Hippocampal formation (tissue), 2 donors: ENCODE results near the gene EHMT1.

ENCODE experiments used
- DNase-seq, 2 donors: peaks; one replicate each; lab custom pipeline; 2025; lab: John Stamatoyannopoulos, UW

EHMT1 gene

DNA sequence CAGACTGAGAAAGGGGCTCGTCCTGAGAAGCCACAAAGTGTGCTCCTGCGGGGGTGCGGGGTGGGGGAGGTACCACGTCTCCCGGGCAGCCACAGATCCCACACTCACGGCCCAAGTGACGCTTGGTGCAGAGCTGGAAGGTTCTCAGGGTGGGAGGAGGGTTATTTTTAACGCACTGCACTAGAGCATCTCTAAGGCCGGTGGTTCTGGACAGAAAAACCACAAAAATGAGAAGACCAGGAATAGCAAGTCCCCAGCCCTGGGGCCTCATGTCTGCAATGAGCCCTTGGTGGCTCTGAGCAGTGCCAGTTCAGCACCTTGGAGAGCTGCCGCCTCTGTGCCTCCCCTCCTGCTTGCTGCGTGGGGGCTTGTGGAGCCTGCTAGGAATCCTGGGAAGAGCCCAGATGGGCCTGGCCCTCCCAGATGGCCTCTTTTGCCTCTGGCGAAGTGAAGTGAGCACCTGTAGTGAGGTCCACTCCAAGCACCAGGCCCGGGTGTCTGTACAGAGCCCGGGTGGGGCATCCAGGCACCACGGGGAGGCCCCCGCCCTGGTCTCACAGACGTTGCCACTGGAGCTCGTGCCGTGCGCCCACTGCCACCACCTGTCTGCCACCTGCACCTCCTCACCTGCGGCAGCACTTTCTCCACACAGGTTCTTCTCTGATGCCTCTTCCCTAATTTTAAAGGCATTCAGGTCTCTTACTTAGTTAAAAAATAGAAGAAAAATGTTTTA lies 209.9 kb downstream of the EHMT1 start:
- DNase-seq = no peak

DNA sequence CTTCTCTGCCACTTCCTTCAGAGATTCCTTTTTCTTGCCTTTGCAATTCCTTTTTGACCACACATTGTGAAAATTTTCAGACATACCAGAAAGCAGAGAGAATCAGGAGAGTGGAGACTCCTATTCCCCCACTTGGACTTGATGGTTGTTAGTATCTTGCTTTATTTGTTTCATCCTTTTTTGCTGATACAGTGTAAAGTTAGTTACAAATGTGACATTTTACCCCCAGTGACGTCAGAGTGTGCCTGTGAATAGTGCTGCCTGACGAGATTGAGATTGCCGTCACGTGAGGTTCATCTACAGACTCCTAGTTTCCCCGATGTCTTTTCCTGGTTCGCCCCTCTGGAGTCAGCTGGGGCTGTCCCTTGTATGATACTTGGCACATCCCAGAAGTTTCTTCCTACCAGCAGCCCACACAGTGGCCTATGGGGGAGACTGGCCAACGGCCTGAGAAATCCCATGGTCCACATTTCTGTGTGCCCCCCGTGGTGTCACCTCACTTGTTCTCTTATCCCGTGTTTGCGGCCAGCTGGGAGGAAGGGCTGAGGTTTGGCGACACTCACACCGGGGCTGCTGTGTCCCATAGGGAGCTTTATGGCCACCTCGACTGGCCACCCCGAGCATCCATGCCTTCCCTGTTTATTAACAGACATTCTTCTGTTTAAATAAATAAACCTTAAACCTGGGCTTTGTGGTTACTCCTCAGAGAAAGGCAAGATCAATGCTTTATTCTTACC lies 210.6 kb downstream of the EHMT1 start:
- DNase-seq = no peak

DNA sequence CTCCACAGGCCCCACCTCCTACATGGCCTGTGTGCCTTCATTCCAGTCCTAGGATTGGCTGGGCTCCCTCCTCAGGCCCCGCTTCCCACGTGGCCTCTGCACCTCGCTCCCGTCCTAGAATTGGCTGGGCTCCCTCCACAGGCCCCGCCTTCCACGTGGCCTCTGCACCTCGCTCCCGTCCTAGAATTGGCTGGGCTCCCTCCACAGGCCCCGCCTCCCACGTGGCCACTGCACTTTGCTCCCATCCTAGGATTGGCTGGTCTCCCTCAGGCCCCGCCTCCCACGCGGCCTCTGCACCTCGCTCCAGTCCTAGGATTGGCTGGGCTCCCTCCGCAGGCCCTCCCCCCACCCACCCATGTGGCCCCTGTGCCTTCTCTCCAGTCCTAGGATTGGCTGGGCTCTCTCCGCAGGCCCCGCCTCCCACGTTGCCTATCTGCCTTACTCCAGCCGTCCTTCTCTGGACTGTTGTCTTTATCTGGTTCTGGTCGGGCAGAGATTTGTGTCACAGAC lies 213.4 kb downstream of the EHMT1 start:
- DNase-seq = no peak

DNA sequence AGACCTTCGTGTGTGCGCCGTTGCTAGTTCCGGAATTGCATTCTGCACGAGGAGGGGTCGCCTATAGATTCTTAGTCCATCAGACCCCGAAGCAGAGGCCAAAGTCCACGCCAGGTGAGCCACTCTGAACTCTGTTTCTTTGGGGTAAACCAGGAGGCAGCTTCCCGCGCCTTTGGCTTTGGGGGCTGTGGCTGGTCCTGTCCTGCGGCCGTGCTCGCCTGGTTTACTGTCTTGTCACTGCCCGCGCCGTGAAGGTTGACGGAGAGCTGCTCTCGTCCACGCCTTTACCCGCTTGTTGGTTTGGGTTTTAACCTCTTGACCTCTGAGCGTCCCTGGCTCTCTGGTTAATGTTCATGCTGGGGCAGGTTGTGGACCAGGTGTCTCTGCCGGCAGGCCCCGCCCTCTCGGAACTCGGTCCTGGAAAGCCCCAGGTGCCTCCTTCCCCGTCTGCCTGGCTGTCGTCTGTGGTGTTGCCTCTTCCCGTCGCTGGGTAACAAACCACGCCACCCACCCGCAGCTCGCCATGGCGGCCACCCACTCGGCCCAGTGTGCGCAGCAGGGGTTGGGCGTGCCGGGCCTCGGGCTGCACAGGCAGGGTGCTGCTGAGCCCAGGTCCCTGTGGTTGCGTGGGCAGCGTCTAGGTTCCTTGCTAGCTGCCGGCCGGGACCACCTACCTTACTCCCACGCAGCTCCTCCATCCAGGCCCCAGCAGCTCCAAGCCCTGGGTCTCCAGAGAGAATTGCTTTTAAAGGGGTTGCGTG lies 214.2 kb downstream of the EHMT1 start:
- DNase-seq = no peak

DNA sequence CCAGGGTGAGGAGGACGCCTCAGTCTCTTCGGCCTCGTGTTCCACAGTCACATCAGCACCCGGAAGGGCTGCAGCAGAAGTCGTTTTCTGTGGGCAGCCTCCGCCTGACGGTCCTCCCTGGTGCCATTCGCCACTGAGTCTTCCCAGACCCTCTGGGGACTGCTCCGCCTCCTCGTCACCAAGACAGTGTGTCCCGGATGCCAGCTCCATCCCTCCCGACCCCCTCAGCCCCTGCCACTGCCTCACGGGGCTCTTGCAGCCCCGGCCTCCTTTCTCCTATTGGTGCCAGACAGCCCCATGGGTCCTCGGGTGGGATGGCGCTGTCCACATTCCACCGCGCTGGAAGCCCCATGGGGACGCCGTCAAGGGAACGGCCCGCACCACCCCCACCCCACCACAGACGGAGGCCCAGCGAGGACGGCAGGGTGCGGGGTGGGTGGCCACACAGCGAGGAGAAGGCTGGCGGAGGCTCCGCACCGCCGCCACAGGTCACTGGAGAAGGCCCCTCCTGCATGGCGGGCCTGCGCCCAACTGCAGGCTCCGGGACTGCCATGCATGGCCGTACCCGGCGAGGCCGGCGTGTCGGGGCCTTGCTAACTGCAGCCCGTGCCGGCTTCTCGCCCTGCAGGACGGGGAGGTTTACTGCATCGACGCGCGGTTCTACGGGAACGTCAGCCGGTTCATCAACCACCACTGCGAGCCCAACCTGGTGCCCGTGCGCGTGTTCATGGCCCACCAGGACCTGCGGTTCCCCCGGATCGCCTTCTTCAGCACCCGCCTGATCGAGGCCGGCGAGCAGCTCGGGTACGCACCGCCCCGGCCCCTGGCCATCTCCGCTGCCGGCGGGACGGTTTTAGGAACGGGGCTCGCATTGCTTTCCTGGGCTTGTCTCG lies 215.2 kb downstream of the EHMT1 start:
- DNase-seq = no peak

DNA sequence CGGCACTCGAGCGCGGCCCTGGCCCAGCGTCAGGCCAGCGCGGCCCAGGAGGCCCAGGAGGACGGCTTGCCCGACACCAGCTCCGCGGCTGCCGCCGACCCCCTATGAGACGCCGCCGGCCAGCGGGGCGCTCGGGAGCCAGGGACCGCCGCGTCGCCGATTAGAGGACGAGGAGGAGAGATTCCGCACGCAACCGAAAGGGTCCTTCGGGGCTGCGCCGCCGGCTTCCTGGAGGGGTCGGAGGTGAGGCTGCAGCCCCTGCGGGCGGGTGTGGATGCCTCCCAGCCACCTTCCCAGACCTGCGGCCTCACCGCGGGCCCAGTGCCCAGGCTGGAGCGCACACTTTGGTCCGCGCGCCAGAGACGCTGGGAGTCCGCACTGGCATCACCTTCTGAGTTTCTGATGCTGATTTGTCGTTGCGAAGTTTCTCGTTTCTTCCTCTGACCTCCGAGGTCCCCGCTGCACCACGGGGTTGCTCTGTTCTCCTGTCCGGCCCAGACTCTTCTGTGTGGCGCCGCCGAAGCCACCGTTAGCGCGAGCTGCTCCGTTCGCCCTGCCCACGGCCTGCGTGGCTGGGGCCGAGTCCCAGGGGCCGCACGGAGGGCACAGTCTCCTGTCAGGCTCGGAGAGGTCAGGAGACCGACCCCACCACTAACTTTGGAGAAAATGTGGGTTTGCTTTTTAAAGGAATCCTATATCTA lies 216.2 kb downstream of the EHMT1 start:
- no peak for DNase-seq

DNA sequence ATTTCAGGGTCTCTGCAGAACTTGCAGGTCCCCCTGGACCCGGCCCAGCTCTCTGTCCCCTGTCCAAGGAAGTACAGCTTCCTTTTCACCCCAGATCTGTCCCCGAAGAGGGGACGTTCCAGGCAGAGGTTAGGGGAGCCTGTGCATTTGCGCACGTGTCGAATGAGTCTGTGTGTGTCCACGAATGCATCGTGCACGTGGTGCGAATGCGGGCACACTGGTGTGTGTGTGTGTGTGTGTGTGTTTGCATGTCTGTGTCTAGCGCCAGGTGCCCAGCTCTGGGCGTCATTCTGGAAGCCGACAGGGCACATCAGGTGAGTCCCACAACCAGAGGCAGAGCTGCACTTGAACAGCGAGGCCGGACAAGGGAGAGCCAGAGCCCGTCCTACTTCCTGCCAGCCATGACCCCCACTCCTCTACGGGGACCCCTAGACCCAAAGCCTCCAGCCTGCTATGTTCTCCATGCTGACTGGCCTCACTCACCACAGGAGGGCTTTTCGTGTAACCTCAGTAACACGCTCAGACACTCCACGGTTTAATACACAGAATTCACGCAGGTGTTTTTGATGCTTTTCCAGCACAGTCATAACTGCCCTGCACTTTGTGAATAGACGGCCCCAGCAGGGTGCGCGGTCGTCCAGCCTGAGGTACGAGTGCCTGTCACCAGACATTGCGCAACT lies 217.5 kb downstream of the EHMT1 start:
- no peak for DNase-seq

DNA sequence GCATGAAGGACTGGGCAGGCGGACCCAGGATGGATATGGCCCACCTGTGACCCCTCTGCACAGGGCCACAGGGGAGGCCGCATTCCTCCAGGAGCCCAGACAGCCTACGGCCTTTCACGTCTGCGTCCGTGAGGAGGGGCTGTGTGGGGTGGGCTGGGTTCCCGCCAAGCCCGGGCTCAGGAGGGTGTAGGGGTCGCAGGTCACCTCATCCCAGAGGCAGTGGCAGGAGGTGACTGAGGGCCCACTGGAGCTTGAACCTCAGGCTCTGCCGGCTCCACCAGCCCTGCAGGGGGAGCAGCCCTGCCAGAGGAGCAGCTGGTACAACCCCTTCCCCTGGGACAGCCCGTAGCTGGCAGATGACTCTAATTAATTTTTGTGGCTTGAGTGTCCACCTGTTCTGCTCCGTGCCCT lies 218.0 kb downstream of the EHMT1 start:
- DNase-seq = no peak

DNA sequence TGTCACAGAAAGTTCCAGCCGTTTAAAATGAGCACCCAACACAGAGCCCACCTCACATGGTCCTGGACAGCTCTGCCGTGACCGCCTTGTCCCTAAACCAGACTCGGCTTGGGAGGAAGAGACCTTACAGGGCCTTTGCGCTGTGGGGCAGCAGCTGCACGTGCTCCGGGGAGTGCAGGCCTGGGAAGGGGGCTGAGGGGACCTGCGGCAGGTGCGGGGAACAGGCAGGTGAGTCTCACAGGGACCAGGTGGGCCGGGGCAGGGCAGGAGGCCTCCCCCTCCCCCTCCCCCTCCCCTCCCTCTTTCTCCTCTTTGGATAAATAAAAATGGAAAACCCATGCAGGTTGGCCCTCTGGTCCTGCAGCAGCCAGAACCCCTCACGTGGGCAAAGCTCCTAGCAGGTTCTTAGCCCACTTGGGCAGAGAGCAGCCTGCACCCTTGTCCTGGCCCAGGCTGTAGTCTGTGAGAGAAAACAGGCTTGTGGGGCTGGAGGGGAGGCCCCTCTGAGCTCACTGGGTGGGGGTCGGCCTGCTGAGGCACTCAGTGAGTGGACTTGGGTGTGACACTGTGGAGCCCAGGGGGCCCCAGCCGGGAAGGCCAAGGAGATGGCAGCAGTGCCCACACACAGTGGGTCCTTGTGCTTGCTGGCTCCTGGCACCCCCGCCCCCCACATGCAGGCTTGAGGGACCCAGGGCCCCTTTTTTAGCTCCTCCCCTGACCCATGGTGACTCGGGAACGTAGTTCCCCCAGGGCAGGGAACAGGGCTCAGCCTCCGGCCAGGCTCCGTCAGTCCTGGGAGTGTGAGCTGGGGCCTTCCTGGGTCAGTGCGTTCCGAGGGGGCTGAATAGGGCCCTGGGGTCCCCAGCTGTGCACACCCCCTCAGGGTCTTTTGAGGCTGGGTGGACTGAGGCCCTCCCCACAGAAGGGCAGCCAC lies 218.8 kb downstream of the EHMT1 start:
- no peak for DNase-seq

DNA sequence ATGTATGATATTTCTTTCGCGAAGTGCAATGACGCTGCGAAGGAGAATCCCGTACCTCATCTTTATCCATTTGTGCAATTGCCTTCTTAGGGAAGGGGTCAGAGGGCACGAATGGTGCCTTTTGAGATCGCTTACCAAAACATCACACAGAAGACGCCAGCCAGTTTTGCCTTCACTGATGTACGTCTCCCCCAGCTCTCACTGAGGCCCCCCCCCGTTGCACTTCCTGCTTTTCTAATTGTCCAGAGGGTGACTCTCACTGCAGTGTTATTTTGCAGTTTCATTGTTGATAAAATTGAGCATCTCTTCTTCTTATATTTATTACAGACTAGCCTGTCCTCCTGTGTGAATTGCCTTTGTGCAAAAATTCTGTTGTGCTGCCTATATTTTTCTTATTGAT lies 219.8 kb downstream of the EHMT1 start:
- no peak for DNase-seq

DNA sequence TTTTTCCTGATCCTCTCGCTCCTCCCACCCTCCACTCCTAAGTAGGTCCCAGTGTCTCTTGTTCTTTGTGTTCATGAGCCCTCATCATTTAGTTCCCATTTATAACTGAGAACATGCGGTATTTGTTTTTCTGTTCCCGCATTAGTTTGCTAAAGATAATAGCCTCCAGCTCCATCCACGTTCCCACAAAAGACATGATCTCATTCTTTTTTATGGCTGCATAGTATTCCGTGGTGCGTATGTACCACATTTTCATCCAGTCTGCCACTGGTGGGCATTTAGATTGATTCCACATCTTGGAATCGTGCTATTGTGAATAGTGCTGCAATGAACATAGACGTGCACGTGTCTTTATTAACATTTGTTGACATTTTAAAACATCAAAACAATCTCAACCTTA lies 224.6 kb downstream of the EHMT1 start:
- DNase-seq = no peak

DNA sequence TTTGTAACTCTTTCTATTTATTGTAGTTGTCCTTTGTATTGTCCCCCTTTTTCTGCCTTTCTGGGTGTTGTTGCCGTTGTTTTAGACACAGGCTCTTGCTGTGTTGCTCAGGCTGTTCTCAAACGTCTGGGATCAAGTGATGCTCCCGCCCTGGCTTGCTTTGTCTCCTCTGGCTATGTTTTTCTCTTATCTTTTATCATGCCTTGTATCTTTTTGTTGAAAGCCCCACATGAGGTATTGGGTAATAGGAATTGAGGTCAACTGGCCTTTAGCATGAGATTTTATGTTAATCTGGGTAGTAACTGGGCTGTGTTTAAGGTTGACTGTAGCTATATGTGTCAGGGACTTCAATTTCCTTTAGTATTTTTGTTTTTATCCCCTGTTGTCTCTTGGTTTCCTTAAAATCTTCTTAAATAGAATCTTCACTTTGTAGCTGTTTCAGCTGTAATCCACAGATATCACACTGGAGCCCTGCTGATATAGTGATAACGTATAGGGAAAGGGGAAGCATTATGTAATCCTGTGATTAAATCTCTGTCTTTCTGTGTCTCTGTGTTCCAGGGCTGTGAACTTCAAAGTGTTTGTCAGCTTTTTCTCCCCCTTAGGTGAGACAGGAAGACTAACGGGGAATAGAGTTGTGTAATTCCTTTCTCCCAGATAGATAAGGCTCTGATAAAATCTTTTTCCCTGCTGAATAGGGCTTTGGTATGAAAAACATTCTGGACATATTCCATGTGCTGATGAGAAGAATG lies 232.9 kb downstream of the EHMT1 start:
- no peak for DNase-seq

DNA sequence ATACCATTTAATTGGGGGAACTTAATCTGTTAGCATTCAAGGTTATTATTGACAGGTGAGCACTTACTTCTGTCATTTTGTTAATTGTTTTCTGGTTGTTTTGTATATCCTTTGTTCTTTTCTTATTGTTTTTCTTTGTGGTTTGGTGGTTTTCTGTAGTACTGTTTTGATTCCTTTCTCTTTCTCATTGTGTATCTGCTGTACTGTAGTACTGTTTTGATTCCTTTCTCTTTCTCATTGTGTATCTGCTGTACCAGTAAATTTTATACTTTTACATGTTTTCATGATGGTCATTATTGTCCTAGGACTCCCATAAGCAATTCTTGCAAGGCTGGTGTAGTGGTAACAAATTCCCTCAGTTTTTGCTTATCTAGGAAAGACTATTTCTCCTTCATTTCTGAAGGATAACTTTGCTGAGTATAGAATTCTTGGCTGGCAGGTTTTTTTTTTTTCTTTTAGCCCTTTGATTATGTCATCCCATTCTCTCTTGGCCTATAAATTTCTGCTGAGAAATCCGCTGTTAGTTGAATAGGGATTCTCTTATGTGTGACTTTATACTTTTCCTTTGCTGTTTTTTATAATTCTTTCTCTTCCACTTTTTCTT lies 234.7 kb downstream of the EHMT1 start:
- DNase-seq = no peak

DNA sequence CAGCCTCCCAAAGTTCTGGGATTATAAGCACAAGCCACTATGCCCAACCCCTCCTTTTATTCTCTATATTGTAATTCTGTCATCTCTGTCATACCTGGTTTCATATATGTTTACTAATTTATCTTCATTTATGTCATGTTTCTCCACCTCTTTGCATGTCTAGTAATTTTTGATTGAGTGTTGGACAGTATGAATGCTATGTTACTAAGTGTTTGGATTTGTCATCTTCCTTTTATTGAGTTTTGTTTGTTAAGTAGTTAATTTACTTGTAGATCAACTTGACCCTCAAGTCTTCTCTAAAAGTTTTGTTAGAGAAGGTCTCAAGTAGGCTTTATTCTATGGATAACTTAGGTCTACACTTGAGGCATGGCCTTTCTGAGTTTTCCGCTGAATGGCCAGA lies 241.6 kb downstream of the EHMT1 start:
- no peak for DNase-seq

DNA sequence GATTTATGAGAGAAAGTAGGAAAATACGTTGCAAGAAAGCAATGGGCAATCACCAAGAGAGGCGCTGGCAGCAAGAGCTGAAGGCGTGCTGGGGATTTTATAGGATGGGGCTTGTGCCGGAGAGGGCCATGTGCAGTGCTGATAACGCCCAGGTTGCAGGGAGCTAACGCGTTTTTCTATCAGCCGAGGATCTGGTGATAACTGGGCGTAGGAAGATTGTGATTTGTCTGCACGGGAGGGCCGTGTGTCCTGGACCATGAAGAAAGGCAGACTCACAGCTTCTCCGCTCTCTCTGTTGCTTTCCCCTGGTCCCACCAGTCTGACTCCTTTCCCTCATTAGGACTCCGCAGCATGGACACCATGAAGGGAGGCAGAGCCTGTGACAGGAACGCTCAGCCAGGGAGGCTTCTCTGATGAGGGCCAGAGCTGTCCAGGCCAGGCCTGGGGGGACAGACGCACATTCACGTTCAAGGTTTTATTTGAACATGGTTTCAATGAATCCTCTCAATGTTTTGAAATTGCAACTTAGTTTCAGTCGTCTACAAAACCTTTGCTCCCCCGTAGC lies 246.9 kb downstream of the EHMT1 start:
- DNase-seq = no peak

DNA sequence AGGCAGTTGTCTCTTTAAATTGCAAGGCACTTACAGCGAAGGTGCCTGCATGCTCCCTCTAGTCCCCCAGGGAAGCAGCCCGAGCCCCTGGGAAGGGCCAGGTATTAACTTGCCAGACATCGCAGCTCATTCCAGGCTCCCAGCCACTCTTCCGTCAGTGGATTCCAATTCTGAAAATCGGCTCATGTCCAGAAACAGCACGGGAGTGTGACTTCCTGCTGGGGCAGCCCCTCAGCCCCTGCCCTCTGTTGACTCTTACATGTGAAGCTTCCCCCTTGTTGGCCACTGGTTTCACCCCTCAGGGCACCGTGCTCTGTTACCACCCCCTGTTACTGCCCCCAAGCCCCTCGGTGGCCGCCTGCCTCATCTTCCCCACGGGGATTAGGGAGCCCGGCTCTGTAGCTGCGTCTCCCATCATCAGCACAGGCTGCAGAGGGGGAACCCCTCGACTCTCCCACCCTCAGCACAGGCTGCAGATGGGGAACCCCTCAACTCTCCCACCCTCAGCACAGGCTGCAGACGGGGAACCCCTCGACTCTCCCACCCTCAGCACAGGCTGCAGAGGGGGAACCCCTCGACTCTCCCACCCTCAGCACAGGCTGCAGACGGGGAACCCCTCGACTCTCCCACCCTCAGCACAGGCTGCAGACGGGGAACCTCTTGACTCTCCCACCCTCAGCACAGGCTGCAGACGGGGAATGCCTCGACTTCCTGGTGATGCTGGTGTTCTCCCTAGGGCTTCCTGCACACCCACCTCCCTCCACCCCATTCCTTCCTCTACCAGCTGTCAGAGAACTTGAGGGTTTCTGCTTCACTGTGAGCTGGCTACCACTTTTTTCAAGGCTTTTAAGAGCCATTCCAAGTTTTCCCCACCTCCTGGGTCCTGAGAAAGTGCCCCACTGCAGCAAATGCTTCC lies 247.7 kb downstream of the EHMT1 start:
- no peak for DNase-seq

DNA sequence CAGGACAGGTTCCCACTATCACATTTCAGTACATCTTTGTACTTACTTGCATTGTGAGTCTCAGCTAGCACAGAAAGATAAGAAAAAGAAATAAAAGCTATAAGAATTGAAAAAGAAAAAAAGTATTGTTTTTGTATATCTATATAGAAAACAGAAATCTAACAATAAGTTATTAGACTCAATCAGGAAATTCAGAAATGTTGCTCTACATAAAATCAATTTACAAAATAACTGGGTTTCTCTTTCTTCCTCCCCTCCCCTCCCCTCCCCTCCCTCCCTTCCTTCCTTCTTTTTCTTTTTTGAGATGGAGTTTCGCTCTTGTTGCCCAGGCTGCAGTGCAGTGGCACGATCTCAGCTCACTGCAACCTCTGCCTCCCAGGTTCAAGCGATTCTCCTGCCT lies 251.6 kb downstream of the EHMT1 start:
- no peak for DNase-seq
